ENCODE measurements around the gene ENDOV. TPM values are rescaled to one million over a fixed set of nuclear protein-coding genes. Genes with fewer than 3 reads are reported as not detected.

The ENDOV gene
- total and polyA plus RNA-seq, 4 donors: 5.7 to 11.9 (median 8.3) TPM

- H3K36me3 ChIP-seq (ENCODE audit: control insufficient read depth in 4 of 4, insufficient read depth in 3 of 4, low read depth in 1 of 4, low read length in 3 of 4): no peaks in the 10 kb centered on the region
- no peak for TF ChIP-seq SP1 (IDR thresholded peaks at IDR 0.05)
- WGBS: 83% methylated on average over 21 of the region's 21 CpGs
Observed at GRCh38 chr17:80470603-80471002, 55.6 kb downstream of the ENDOV start.

GRCh38 chr17:80471922-80472321 is 57.0 kb downstream of the ENDOV start:
- TF ChIP-seq YY1 (IDR thresholded peaks at IDR 0.05) (no peak), HNF4G (IDR thresholded peaks at IDR 0.05) (no peak), GABPA (IDR thresholded peaks at IDR 0.05 in 1 of 2, conservative IDR thresholded peaks at IDR 0.05 in 1 of 2) (no peak)
- TF ChIP-seq, protein P1, sequence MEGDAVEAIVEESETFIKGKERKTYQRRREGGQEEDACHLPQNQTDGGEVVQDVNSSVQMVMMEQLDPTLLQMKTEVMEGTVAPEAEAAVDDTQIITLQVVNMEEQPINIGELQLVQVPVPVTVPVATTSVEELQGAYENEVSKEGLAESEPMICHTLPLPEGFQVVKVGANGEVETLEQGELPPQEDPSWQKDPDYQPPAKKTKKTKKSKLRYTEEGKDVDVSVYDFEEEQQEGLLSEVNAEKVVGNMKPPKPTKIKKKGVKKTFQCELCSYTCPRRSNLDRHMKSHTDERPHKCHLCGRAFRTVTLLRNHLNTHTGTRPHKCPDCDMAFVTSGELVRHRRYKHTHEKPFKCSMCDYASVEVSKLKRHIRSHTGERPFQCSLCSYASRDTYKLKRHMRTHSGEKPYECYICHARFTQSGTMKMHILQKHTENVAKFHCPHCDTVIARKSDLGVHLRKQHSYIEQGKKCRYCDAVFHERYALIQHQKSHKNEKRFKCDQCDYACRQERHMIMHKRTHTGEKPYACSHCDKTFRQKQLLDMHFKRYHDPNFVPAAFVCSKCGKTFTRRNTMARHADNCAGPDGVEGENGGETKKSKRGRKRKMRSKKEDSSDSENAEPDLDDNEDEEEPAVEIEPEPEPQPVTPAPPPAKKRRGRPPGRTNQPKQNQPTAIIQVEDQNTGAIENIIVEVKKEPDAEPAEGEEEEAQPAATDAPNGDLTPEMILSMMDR (IDR thresholded peaks at IDR 0.05; ENCODE audit: low read depth, low read length, missing input control): no peak
- TF ChIP-seq, protein P2, sequence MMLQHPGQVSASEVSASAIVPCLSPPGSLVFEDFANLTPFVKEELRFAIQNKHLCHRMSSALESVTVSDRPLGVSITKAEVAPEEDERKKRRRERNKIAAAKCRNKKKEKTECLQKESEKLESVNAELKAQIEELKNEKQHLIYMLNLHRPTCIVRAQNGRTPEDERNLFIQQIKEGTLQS (IDR thresholded peaks at IDR 0.05): no peak
- peaks cover 11 to 16% (median 11%) of the 10 kb centered on the region in 4 donors for H3K4me1 ChIP-seq (ENCODE audit: control insufficient read depth in 4 of 4, insufficient read depth in 4 of 4, low read length in 3 of 4)
- no peaks in the 10 kb centered on the region for H3K36me3 ChIP-seq (ENCODE audit: control insufficient read depth in 4 of 4, insufficient read depth in 3 of 4, low read depth in 1 of 4, low read length in 3 of 4)
- WGBS: 76% methylated on average over 8 of the region's 8 CpGs
- no peak overlapping the region for H3K4me3 ChIP-seq (ENCODE audit: low read depth in 1 of 3, low read length in 3 of 3)
- no peak overlapping the region for H3K27ac ChIP-seq (ENCODE audit: low read depth in 1 of 2, low read length in 2 of 2)
- DNase-seq (ENCODE audit: low spot score): no peak
- H3K27me3 ChIP-seq (ENCODE audit: control insufficient read depth in 4 of 4, insufficient read depth in 4 of 4, low read length in 3 of 4): peaks cover 0 to 23% (median 3%) of the 10 kb centered on the region in 4 donors
- no peaks in the 10 kb centered on the region for H3K9me3 ChIP-seq (ENCODE audit: control insufficient read depth in 4 of 4, low read length in 3 of 4)
- no peak overlapping the region for H3K9ac ChIP-seq (ENCODE audit: low read depth in 1 of 2, low read length in 2 of 2)

More at GRCh38 chr17:80470603-80471002, 55.6 kb downstream of the ENDOV start:
- H3K4me1 ChIP-seq (ENCODE audit: control insufficient read depth in 4 of 4, insufficient read depth in 4 of 4, low read length in 3 of 4): peaks cover 0 to 6% (median 5%) of the 10 kb centered on the region in 4 donors
- no peaks in the 10 kb centered on the region for H3K9me3 ChIP-seq (ENCODE audit: control insufficient read depth in 4 of 4, low read length in 3 of 4)
- no peak overlapping the region for H3K27ac ChIP-seq (ENCODE audit: low read depth in 1 of 2, low read length in 2 of 2)
- H3K4me3 ChIP-seq (ENCODE audit: low read depth in 1 of 3, low read length in 3 of 3): no peak overlapping the region
- no peak for DNase-seq (ENCODE audit: low spot score)
- no peak overlapping the region for H3K9ac ChIP-seq (ENCODE audit: low read depth in 1 of 2, low read length in 2 of 2)
- peaks cover 0 to 25% (median 3%) of the 10 kb centered on the region in 4 donors for H3K27me3 ChIP-seq (ENCODE audit: control insufficient read depth in 4 of 4, insufficient read depth in 4 of 4, low read length in 3 of 4)

DNA sequence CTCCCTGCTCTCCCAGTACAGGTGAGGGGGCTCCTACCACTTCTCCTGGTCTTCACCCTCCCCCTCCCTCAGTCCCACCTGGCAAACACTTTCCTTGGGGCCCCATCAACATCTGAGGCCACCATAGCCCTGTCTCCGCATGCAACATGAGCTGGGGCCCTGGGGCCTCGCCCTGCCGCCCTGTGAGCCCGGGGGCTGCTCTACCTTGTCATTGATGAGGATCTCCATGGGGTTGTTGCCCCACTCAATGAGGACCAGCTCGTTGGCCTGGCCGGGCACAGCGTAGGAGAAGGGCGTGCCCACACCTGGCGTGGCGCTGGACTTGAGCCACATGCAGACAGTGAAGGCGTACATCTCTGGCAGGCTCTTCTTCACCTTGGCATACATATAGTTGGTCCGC is 58.0 kb downstream of the ENDOV start:
- H3K9me3 ChIP-seq (ENCODE audit: control insufficient read depth in 4 of 4, low read length in 3 of 4): no peaks in the 10 kb centered on the region
- 83% methylated on average over 12 of the region's 12 CpGs for WGBS
- peaks cover 2 to 15% (median 7%) of the 10 kb centered on the region in 4 donors for H3K27me3 ChIP-seq (ENCODE audit: control insufficient read depth in 4 of 4, insufficient read depth in 4 of 4, low read length in 3 of 4)
- peaks cover 11 to 25% (median 19%) of the 10 kb centered on the region in 4 donors for H3K4me1 ChIP-seq (ENCODE audit: control insufficient read depth in 4 of 4, insufficient read depth in 4 of 4, low read length in 3 of 4)
- no peak overlapping the region for H3K4me3 ChIP-seq (ENCODE audit: low read depth in 1 of 3, low read length in 3 of 3)
- no peak for TF ChIP-seq ZBTB33 (IDR thresholded peaks at IDR 0.05)
- no peak for TF ChIP-seq JUND (IDR thresholded peaks at IDR 0.05)
- TF ChIP-seq EGR1 (IDR thresholded peaks at IDR 0.05; ENCODE audit: low read depth in 2 of 2): no peak
- TF ChIP-seq, protein P2 (IDR thresholded peaks at IDR 0.05): no peak
- TF ChIP-seq FOXA2 (IDR thresholded peaks at IDR 0.05): no peak
- no peak for TF ChIP-seq HNF4A (conservative IDR thresholded peaks at IDR 0.05)
- TF ChIP-seq HNF4G (IDR thresholded peaks at IDR 0.05): no peak
- DNase-seq (ENCODE audit: low spot score): no peak
- no peak overlapping the region for H3K27ac ChIP-seq (ENCODE audit: low read depth in 1 of 2, low read length in 2 of 2)
- H3K36me3 ChIP-seq (ENCODE audit: control insufficient read depth in 4 of 4, insufficient read depth in 3 of 4, low read depth in 1 of 4, low read length in 3 of 4): no peaks in the 10 kb centered on the region
- H3K9ac ChIP-seq (ENCODE audit: low read depth in 1 of 2, low read length in 2 of 2): no peak overlapping the region

Data from liver (tissue), 9 donors.